GM18951 (cell line): ENCODE measurements around the gene ZDHHC6.

ENCODE experiments used
- POLR2A ChIP-seq: IDR thresholded peaks from 4 replicates; pipeline ENCODE4 v1.6.1; 2011; ENCODE audit warnings: mild to moderate bottlenecking; ENCODE audit not compliant: insufficient read length, insufficient read depth; ENCODE audit errors: extremely low read depth
- in situ Hi-C: fragments of 300-500 bp; cut with MboI; formaldehyde crosslinking; loops from one replicate; pipeline ENCODE4 v1.12.0; 2022; ENCODE audit warnings: low sequenced_read_pairs, mixed read lengths, inconsistent platforms; ENCODE audit not compliant: unreplicated experiment

The ZDHHC6 gene

GRCh38 chr10:112461029-112461887, 14.5 kb upstream of the ZDHHC6 start:
- in situ Hi-C loops: loop anchor here (25.0 kb wide), 1 partner anchor 926 kb away; no protein-coding TSS in a partner anchor
- TF ChIP-seq POLR2A: no peak

GRCh38 chr10:112460366-112460765, 13.7 kb upstream of the ZDHHC6 start:
- in situ Hi-C loops: loop anchor here (25.0 kb wide), 1 partner anchor 927 kb away; no protein-coding TSS in a partner anchor
- no peak for TF ChIP-seq POLR2A

GRCh38 chr10:112456533-112456932, 9.8 kb upstream of the ZDHHC6 start:
- in situ Hi-C loops: loop anchor here (25.0 kb wide), 1 partner anchor 931 kb away; no protein-coding TSS in a partner anchor
- TF ChIP-seq POLR2A: no peak

GRCh38 chr10:112454910-112455779, 8.4 kb upstream of the ZDHHC6 start:
- no peak for TF ChIP-seq POLR2A
- in situ Hi-C loops: loop anchor here (25.0 kb wide), 1 partner anchor 932 kb away; no protein-coding TSS in a partner anchor

GRCh38 chr10:112448888-112449287, 2.2 kb upstream of the ZDHHC6 start:
- no peak for TF ChIP-seq POLR2A
- in situ Hi-C loops: no loop called here

- in situ Hi-C loops: no loop called here
- no peak for TF ChIP-seq POLR2A
Observed at GRCh38 chr10:112447620-112447928, 860 bp upstream of the ZDHHC6 start.

GRCh38 chr10:112446055-112446854, 459 bp downstream of the ZDHHC6 start:
- TF ChIP-seq POLR2A: no peak
- in situ Hi-C loops: no loop called here

GRCh38 chr10:112442063-112442462, 4.7 kb downstream of the ZDHHC6 start:
- TF ChIP-seq POLR2A: no peak
- in situ Hi-C loops: no loop called here

GRCh38 chr10:112441520-112441919, 5.2 kb downstream of the ZDHHC6 start:
- no peak for TF ChIP-seq POLR2A
- in situ Hi-C loops: no loop called here

GRCh38 chr10:112438356-112438755, 8.4 kb downstream of the ZDHHC6 start:
- in situ Hi-C loops: no loop called here

GRCh38 chr10:112434988-112435619, 11.6 kb downstream of the ZDHHC6 start:
- no peak for TF ChIP-seq POLR2A

More at GRCh38 chr10:112438356-112438755, 8.4 kb downstream of the ZDHHC6 start:
- no peak for TF ChIP-seq POLR2A

GRCh38 chr10:112433136-112433535, 13.6 kb downstream of the ZDHHC6 start:
- TF ChIP-seq POLR2A: no peak
- in situ Hi-C loops: no loop called here

More at GRCh38 chr10:112434988-112435619, 11.6 kb downstream of the ZDHHC6 start:
- in situ Hi-C loops: no loop called here
